Pancreas (tissue), 10 donors: Measurements from ENCODE around the gene TESMIN. TPM values are rescaled to one million over a fixed set of nuclear protein-coding genes. Genes with fewer than 3 reads are reported as not detected.

Experiments used
- ATAC-seq, 4 donors: fragments of 200-7000 bp; cut with Tn5 transposase; one replicate each; pipeline versions ENCODE4 v1.8.0 to v1.9.1; 2020; ENCODE audit warnings: mild to moderate bottlenecking in 4 of 4, moderate library complexity in 4 of 4
- DNase-seq, 6 donors: peaks; one replicate each; pipeline ENCODE4 v3.0.0-alpha.2; 2020
- FAIRE-seq: peaks from 2 replicates; lab custom pipeline; 2012; peaks lifted over from hg19 to GRCh38; lab: Jason Lieb, UNC
- H3K27ac ChIP-seq, 4 donors: fragments of 200-600 bp; sonication (generic); 1 replicate in 3 of 4; 2 replicates in 1 of 4; pipeline versions ENCODE4 v1.5.0 to v1.8.0; 2020
- H3K27me3 ChIP-seq, 4 donors: fragments of 200-600 bp; one replicate each; pipeline ENCODE4 v1.8.0; 2021
- H3K36me3 ChIP-seq, 3 donors: fragments of 200-600 bp; sonication (generic) in 1 of 3; one replicate each; pipeline versions ENCODE4 v1.5.0 to v1.8.0; 2020 to 2021
- H3K4me1 ChIP-seq, 3 donors: fragments of 200-600 bp; one replicate each; pipeline ENCODE4 v1.8.0; 2021
- H3K4me3 ChIP-seq, 4 donors: fragments of 200-600 bp; sonication (generic) in 2 of 4; one replicate each; pipeline versions ENCODE4 v1.5.0 to v1.8.0; 2020 to 2021
- H3K9me3 ChIP-seq, 4 donors: fragments of 200-600 bp; one replicate each; pipeline ENCODE4 v1.8.0; 2021
- CTCF ChIP-seq, 4 donors: fragments of 200-600 bp; sonication (generic) in 3 of 4; IDR thresholded peaks; one replicate each; pipeline versions ENCODE4 v1.5.0 to v1.8.0; 2021; ENCODE audit warnings: antibody characterized with exemption in 4 of 4
- WGBS, 2 donors: extraction: QIAGEN DNeasy Blood & Tissue Kit; methylation state at CpG; one replicate each; pipeline ENCODE4 v1.1.7; 2013; 5-methylcytosine and 5-hydroxymethylcytosine counted together
- intact Hi-C, 3 donors: fragments of 100-400 bp; cut with DNase I; formaldehyde crosslinking; loops; one replicate each; pipeline versions ENCODE4 v1.11.1 to v1.14.2; 2022
- polyA plus RNA-seq, 2 donors: library from polyadenylated mRNA; stranded (reverse); fragments of 200-250 nt; gene quantifications; one replicate each; pipeline ENCODE4 v1.2.3, GENCODE V29; 2013
- total RNA-seq, 6 donors: library from RNA; stranded (reverse); fragmentation: NEBNext Ultra II Directional in 4 of 6; extraction: Animal tissue kit (Norgen Biotek cat#: 25700) in 4 of 6; gene quantifications; one replicate each; pipeline versions ENCODE4 v1.2.1 to v1.2.4, GENCODE V29; 2021 to 2023
- donor health status: healthy with polysubstance abuse.
- donor health status: DM: no; HTN: no; CAD: no; lungs with moderate emphysema.
- donor health status: DM: no; HTN: no; CAD: no.
- donor health status: control.
- donor health status: control.
- donor health status: Bipolar disorder and iron deficiency.
- donor health status: DM: yes; HTN: yes; CAD: no.
- donor health status: DM: no; HTN: no; CAD: no.
- donor health status: DM: no; HTN: no; CAD: no.
- donor health status: DM: yes; HTN: yes; CAD: no.

TESMIN gene
- total and polyA plus RNA-seq, 8 donors, result 1.4 to 3.6 (median 1.9) TPM

- H3K9me3 ChIP-seq, result no peaks in the 10 kb centered on the region
- H3K4me1 ChIP-seq, result no peaks in the 10 kb centered on the region
- no peak overlapping the region for H3K4me3 ChIP-seq
- FAIRE-seq (no peak), DNase-seq (no peak), ATAC-seq (no peak)
- 86 to 90% methylated on average over 8 of the region's 8 CpGs for WGBS, 2 donors
- intact Hi-C loops, result no loop called here
- H3K36me3 ChIP-seq, result no peaks in the 10 kb centered on the region
- no peak for TF ChIP-seq CTCF (IDR thresholded peaks at IDR 0.05)
- H3K27ac ChIP-seq, result no peak overlapping the region
- no peaks in the 10 kb centered on the region for H3K27me3 ChIP-seq
Measured at GRCh38 chr11:68711114-68711513, 40.2 kb downstream of the TESMIN start.

GRCh38 chr11:68710409-68710808 lies 40.9 kb downstream of the TESMIN start:
- ATAC-seq, result no peak
- H3K27ac ChIP-seq, result no peak overlapping the region
- DNase-seq, result no peak
- no peaks in the 10 kb centered on the region for H3K9me3 ChIP-seq
- WGBS, 2 donors, result 76 to 83% methylated on average over 11 of the region's 11 CpGs
- no peaks in the 10 kb centered on the region for H3K27me3 ChIP-seq
- intact Hi-C loops, result no loop called here
- no peak overlapping the region for H3K4me3 ChIP-seq
- no peak for TF ChIP-seq CTCF (IDR thresholded peaks at IDR 0.05)
- no peak for FAIRE-seq
- no peaks in the 10 kb centered on the region for H3K4me1 ChIP-seq
- no peaks in the 10 kb centered on the region for H3K36me3 ChIP-seq

GRCh38 chr11:68709062-68709461 lies 42.3 kb downstream of the TESMIN start:
- H3K36me3 ChIP-seq, result no peaks in the 10 kb centered on the region
- no peak overlapping the region for H3K27ac ChIP-seq
- ATAC-seq (no peak), FAIRE-seq (no peak), DNase-seq (no peak)
- H3K27me3 ChIP-seq, result no peaks in the 10 kb centered on the region
- no peak for TF ChIP-seq CTCF (IDR thresholded peaks at IDR 0.05)
- intact Hi-C loops, result no loop called here
- 87 to 90% methylated on average over 12 of the region's 12 CpGs for WGBS, 2 donors
- no peaks in the 10 kb centered on the region for H3K9me3 ChIP-seq
- no peaks in the 10 kb centered on the region for H3K4me1 ChIP-seq
- H3K4me3 ChIP-seq, result no peak overlapping the region

GRCh38 chr11:68707527-68707926 lies 43.8 kb downstream of the TESMIN start:
- no peaks in the 10 kb centered on the region for H3K27me3 ChIP-seq
- no peak overlapping the region for H3K27ac ChIP-seq
- H3K4me1 ChIP-seq, result no peaks in the 10 kb centered on the region
- ATAC-seq, result no peak
- intact Hi-C loops, result no loop called here
- FAIRE-seq, result no peak
- no peak for TF ChIP-seq CTCF (IDR thresholded peaks at IDR 0.05)
- no peaks in the 10 kb centered on the region for H3K36me3 ChIP-seq
- WGBS, 2 donors, result 81 to 84% methylated on average over 7 of the region's 7 CpGs
- no peak for DNase-seq
- no peaks in the 10 kb centered on the region for H3K9me3 ChIP-seq
- no peak overlapping the region for H3K4me3 ChIP-seq

GRCh38 chr11:68704887-68705286 lies 46.4 kb downstream of the TESMIN start:
- Histone ChIP-seq H3K36me3 (no peaks in the 10 kb centered on the region), H3K27me3 (no peaks in the 10 kb centered on the region), H3K4me3 (no peak overlapping the region), H3K4me1 (no peaks in the 10 kb centered on the region), H3K9me3 (no peaks in the 10 kb centered on the region), H3K27ac (no peak overlapping the region)
- DNase-seq (no peak), FAIRE-seq (no peak), ATAC-seq (no peak)
- WGBS, 2 donors, result 28 to 29% methylated on average over 16 of the region's 16 CpGs
- TF ChIP-seq CTCF (IDR thresholded peaks at IDR 0.05), result no peak
- intact Hi-C loops, result no loop called here
